GM18508 (cell line): Measurements from ENCODE around the gene ZFHX3.
"Not testable (repeated sequence)": the region's sequence is repeated elsewhere in the genome, so short reads cannot be mapped to it uniquely, and the experiment has no call there.

ENCODE experiments used
- ATAC-seq: cut with Tn5 transposase; IDR thresholded peaks from one replicate; pipeline ENCODE4 v1.9.1; 2021; ENCODE audit warnings: moderate number of reproducible peaks; ENCODE audit not compliant: insufficient read depth, unreplicated experiment

ZFHX3 gene

GRCh38 chr16:73002866-73003265, 45.1 kb downstream of the ZFHX3 start:
- no peak for ATAC-seq

GRCh38 chr16:73000907-73001521, 46.9 kb downstream of the ZFHX3 start:
- ATAC-seq: no peak

GRCh38 chr16:73000020-73000906, 47.7 kb downstream of the ZFHX3 start:
- ATAC-seq: no peak

- no peak for ATAC-seq
Measured at GRCh38 chr16:72999541-73000019, 48.3 kb downstream of the ZFHX3 start.

GRCh38 chr16:72997141-72997542, 50.8 kb downstream of the ZFHX3 start:
- no peak for ATAC-seq

- no peak for ATAC-seq
Measured at GRCh38 chr16:72996291-72997062, 51.5 kb downstream of the ZFHX3 start.

GRCh38 chr16:72995882-72996270, 52.1 kb downstream of the ZFHX3 start:
- not testable (repeated sequence) for ATAC-seq

- no peak for ATAC-seq
Measured at GRCh38 chr16:72995151-72995881, 52.6 kb downstream of the ZFHX3 start.

- no peak for ATAC-seq
Measured at GRCh38 chr16:72992142-72992601, 55.8 kb downstream of the ZFHX3 start.

GRCh38 chr16:72991644-72992043, 56.3 kb downstream of the ZFHX3 start:
- no peak for ATAC-seq

GRCh38 chr16:72991211-72991610, 56.7 kb downstream of the ZFHX3 start:
- ATAC-seq: no peak

GRCh38 chr16:72990571-72990970, 57.4 kb downstream of the ZFHX3 start:
- no peak for ATAC-seq

- ATAC-seq: no peak
Measured at GRCh38 chr16:72989579-72990551, 58.1 kb downstream of the ZFHX3 start.

- not testable (repeated sequence) for ATAC-seq
Measured at GRCh38 chr16:72989203-72989578, 58.7 kb downstream of the ZFHX3 start.

GRCh38 chr16:72988569-72988968, 59.4 kb downstream of the ZFHX3 start:
- ATAC-seq: no peak

GRCh38 chr16:72987480-72987901, 60.4 kb downstream of the ZFHX3 start:
- ATAC-seq: no peak

GRCh38 chr16:72985995-72986394, 61.9 kb downstream of the ZFHX3 start:
- no peak for ATAC-seq

GRCh38 chr16:72985148-72985941, 62.6 kb downstream of the ZFHX3 start:
- ATAC-seq: no peak
